OCI-LY7 (cell line): ENCODE data around the gene ZHX3. TPM values are rescaled to one million over a fixed set of nuclear protein-coding genes. Genes with fewer than 3 reads are reported as not detected.

Experiments used
- BruUV-seq: library from RNA; stranded (reverse); fragments of 400-500 nt; replicated peaks from 2 replicates; lab custom pipeline; 2021; lab: Mats Ljungman, UMichigan
- CTCF ChIA-PET: fragments of 300-600 bp; sonication (Branson Sonifier 250); formaldehyde crosslinking; loops from one replicate; lab custom pipeline; 2022; ENCODE audit warnings: antibody characterized with exemption; ENCODE audit not compliant: unreplicated experiment; lab: Charles Lee
- POLR2A ChIA-PET: fragments of 300-600 bp; sonication (Branson Sonifier 250); formaldehyde crosslinking; loops from one replicate; lab custom pipeline; 2022; ENCODE audit warnings: antibody characterized with exemption; lab: Charles Lee
- DNase-seq: peaks from one replicate; pipeline ENCODE4 v3.0.0-alpha.2; 2015; ENCODE audit warnings: low spot score
- H2AFZ ChIP-seq: fragments of 200-600 bp; sonication (generic), shearing (Covaris generic); 2 replicates; pipeline ENCODE4 v1.6.1; 2014; ENCODE audit warnings: mild to moderate bottlenecking, antibody characterized with exemption, low read length, moderate library complexity
- H3K27ac ChIP-seq: fragments of 200-600 bp; sonication (generic); 2 replicates; pipeline ENCODE4 v1.5.1; 2014; ENCODE audit warnings: mixed run types, low read depth, mild to moderate bottlenecking, moderate library complexity, low read length, inconsistent platforms; ENCODE audit not compliant: poor library complexity, severe bottlenecking
- H3K36me3 ChIP-seq: fragments of 200-600 bp; sonication (generic); 2 replicates; pipeline ENCODE4 v1.6.1; 2014; ENCODE audit warnings: mild to moderate bottlenecking, antibody characterized with exemption, low read length, moderate library complexity, mixed read lengths; ENCODE audit not compliant: insufficient read depth
- H3K4me1 ChIP-seq: fragments of 200-600 bp; sonication (generic); 2 replicates; pipeline ENCODE4 v1.5.1; 2014; ENCODE audit warnings: mild to moderate bottlenecking, low read length; ENCODE audit not compliant: insufficient read depth, poor library complexity, severe bottlenecking
- H3K4me2 ChIP-seq: fragments of 200-600 bp; sonication (generic); 2 replicates; pipeline ENCODE4 v1.6.1; 2014; ENCODE audit warnings: mild to moderate bottlenecking, low read length
- H3K4me3 ChIP-seq: fragments of 200-600 bp; sonication (generic); 2 replicates; pipeline ENCODE4 v1.5.1; 2014; ENCODE audit warnings: mild to moderate bottlenecking, low read depth, low read length; ENCODE audit not compliant: poor library complexity, severe bottlenecking
- H3K79me2 ChIP-seq: fragments of 200-600 bp; sonication (generic); 2 replicates; pipeline ENCODE4 v1.6.1; 2016; ENCODE audit warnings: low read depth, mild to moderate bottlenecking, low read length, moderate library complexity, mixed read lengths; ENCODE audit not compliant: insufficient read depth
- H3K9me2 ChIP-seq: fragments of 200-600 bp; sonication (generic); 2 replicates; pipeline ENCODE4 v1.6.1; 2016; ENCODE audit warnings: mild to moderate bottlenecking, low read length, mixed read lengths; ENCODE audit not compliant: insufficient read depth
- H3K9me3 ChIP-seq: fragments of 200-600 bp; sonication (generic); 2 replicates; pipeline ENCODE4 v1.6.1; 2014; ENCODE audit warnings: mild to moderate bottlenecking, mixed run types, low read length, mixed read lengths
- H4K20me1 ChIP-seq: fragments of 200-600 bp; sonication (generic); 2 replicates; pipeline ENCODE4 v1.6.1; 2014; ENCODE audit warnings: mild to moderate bottlenecking, antibody characterized with exemption, low read length, moderate library complexity, mixed read lengths; ENCODE audit not compliant: insufficient read depth
- EZH2phosphoT487 ChIP-seq: fragments of 200-600 bp; sonication (generic); IDR thresholded peaks from 2 replicates; pipeline ENCODE4 v1.6.1; 2018; ENCODE audit warnings: low read depth, borderline replicate concordance, mild to moderate bottlenecking, mixed run types, antibody characterized with exemption, low read length, moderate library complexity, mixed read lengths
- intact Hi-C: fragments of 100-400 bp; cut with micrococcal nuclease; formaldehyde crosslinking; loops from one replicate; pipeline ENCODE4 v1.10.0; 2022; ENCODE audit not compliant: unreplicated experiment
- total RNA-seq, 2 experiments: library from RNA; depleted of rRNA in 1 of 2; stranded (reverse); fragments of >200 nt in 1 of 2; shearing (Covaris generic) in 1 of 2; gene quantifications; 2 replicates each; pipeline ENCODE4 v1.2.3, GENCODE V29; 2014 to 2022
- TF ChIP-seq, protein P1 (sequence below): fragments of 200-600 bp; sonication (generic); conservative IDR thresholded peaks from 2 replicates; pipeline ENCODE4 v1.5.1; 2014; ENCODE audit warnings: mild to moderate bottlenecking, antibody characterized with exemption, low read length, moderate library complexity, mixed read lengths

ZHX3 gene
- total RNA-seq, 2 experiments from 2014 or later, result 5.8 to 16.9 TPM

DNA sequence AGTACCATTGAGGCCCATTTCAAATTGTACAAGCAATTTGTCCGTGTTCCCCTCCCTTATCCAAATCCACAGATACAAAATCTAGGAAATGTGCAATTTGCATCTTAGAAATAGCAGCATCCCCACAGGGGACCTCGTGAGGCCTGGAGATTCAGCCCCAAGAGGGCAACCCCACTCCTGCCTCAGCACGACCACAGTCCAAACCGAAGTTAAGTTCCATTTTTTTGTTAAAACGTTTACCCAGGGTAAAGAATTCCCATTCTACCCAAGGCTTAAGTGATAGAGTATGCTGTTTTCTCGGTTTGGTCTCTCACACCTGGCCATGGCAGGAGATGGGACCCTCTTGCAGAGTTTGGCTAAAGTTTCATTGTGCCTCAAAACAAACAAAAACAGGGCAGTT is 139.0 kb downstream of the ZHX3 start:
- H3K27ac ChIP-seq, result no peak overlapping the region
- H3K36me3 ChIP-seq, result peaks cover 48% of the 10 kb centered on the region
- DNase-seq, result no peak
- no peaks in the 10 kb centered on the region for H3K9me2 ChIP-seq
- intact Hi-C loops, result no loop called here
- POLR2A ChIA-PET, result no interaction called here
- BruUV-seq, result no TSS peak
- H3K4me2 ChIP-seq, result no peak overlapping the region
- H3K9me3 ChIP-seq, result no peaks in the 10 kb centered on the region
- no peak overlapping the region for H3K4me3 ChIP-seq
- no peak for TF ChIP-seq EZH2phosphoT487
- TF ChIP-seq, protein P1, sequence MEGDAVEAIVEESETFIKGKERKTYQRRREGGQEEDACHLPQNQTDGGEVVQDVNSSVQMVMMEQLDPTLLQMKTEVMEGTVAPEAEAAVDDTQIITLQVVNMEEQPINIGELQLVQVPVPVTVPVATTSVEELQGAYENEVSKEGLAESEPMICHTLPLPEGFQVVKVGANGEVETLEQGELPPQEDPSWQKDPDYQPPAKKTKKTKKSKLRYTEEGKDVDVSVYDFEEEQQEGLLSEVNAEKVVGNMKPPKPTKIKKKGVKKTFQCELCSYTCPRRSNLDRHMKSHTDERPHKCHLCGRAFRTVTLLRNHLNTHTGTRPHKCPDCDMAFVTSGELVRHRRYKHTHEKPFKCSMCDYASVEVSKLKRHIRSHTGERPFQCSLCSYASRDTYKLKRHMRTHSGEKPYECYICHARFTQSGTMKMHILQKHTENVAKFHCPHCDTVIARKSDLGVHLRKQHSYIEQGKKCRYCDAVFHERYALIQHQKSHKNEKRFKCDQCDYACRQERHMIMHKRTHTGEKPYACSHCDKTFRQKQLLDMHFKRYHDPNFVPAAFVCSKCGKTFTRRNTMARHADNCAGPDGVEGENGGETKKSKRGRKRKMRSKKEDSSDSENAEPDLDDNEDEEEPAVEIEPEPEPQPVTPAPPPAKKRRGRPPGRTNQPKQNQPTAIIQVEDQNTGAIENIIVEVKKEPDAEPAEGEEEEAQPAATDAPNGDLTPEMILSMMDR, result no peak
- H4K20me1 ChIP-seq, result no peaks in the 10 kb centered on the region
- CTCF ChIA-PET, result no interaction called here
- H3K4me1 ChIP-seq, result no peaks in the 10 kb centered on the region
- no peaks in the 10 kb centered on the region for H3K79me2 ChIP-seq
- no peak overlapping the region for H2AFZ ChIP-seq

DNA sequence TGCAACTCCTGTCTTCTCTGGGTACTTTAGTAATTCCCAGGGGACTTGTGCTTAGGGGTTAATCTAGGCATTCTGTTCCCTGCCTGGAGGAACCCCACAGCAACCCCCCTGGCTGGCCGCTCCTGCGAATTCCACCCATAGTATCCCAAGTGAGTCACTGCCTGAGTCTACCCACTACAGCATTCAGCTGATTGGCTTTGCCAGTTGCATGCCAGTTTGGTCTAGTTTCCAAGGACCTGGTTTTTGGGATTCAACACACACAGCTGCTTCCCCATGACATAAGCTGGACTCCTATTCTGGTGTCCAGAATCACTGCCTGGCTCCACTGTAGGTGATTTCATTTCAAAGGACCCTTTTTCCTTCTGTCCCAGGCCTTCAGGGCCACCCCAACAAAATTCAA is 139.9 kb downstream of the ZHX3 start:
- no peaks in the 10 kb centered on the region for H4K20me1 ChIP-seq
- H3K9me2 ChIP-seq, result no peaks in the 10 kb centered on the region
- H3K4me1 ChIP-seq, result no peaks in the 10 kb centered on the region
- TF ChIP-seq EZH2phosphoT487, result no peak
- TF ChIP-seq, protein P1, result no peak
- no peak for DNase-seq
- CTCF ChIA-PET, result no interaction called here
- H3K79me2 ChIP-seq, result no peaks in the 10 kb centered on the region
- H3K4me2 ChIP-seq, result no peak overlapping the region
- peaks cover 55% of the 10 kb centered on the region for H3K36me3 ChIP-seq
- no peaks in the 10 kb centered on the region for H3K9me3 ChIP-seq
- intact Hi-C loops, result no loop called here
- no peak overlapping the region for H3K27ac ChIP-seq
- no peak overlapping the region for H3K4me3 ChIP-seq
- H2AFZ ChIP-seq, result no peak overlapping the region
- POLR2A ChIA-PET, result no interaction called here
- BruUV-seq, result no TSS peak

DNA sequence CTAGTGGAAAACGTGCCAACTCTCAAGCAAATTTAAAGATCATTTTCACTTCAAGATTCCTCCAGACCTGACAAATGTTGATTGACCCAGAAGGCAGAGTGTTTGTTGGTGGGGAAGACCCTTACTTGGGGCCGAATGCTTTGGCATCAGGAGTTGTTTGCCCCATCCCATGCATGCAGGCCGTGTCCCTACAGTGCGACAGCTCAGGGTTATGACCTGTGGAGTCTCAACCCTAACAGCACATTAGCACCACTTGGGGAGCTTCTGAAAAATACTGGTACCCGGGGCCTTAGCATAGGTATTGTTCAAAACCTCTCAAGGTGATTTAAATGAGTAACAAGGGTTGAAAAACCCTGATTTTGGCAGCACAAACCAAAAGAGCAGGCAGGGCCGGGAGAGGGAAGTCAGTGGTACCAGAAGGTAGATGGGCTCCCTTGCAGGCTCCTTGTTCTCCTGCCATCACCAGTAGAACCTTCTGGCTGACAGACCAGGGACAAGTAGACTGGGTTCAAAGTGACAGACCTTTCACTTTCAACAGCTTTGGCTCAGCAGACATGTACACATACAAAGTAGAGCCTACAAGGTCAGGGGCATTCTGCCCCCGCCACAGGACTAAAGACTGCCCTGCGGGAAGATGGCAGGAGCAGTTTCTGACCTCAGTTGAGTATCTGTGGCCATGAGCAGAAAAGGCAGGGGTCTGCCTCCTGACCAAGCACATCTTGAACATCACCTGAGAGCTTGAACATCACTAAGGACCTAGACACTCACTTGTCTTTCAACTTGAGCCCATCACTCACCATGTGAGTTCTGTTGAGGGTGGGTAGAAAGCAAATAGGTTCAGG is 140.6 kb downstream of the ZHX3 start:
- intact Hi-C loops, result no loop called here
- no peaks in the 10 kb centered on the region for H3K9me2 ChIP-seq
- no peaks in the 10 kb centered on the region for H3K79me2 ChIP-seq
- peaks cover 62% of the 10 kb centered on the region for H3K36me3 ChIP-seq
- H3K27ac ChIP-seq, result no peak overlapping the region
- H3K4me3 ChIP-seq, result no peak overlapping the region
- no peaks in the 10 kb centered on the region for H3K4me1 ChIP-seq
- H3K4me2 ChIP-seq, result no peak overlapping the region
- ChIA-PET CTCF (no interaction called here), POLR2A (no interaction called here)
- no peaks in the 10 kb centered on the region for H4K20me1 ChIP-seq
- H3K9me3 ChIP-seq, result no peaks in the 10 kb centered on the region
- no peak overlapping the region for H2AFZ ChIP-seq
- DNase-seq, result no peak
- TF ChIP-seq EZH2phosphoT487, result no peak
- TF ChIP-seq, protein P1, result no peak
- BruUV-seq, result no TSS peak
